H9 (cell line): ENCODE measurements around the gene SRRT. TPM values are rescaled to one million over a fixed set of nuclear protein-coding genes. Genes with fewer than 3 reads are reported as not detected.
"Not testable (repeated sequence)": the region's sequence is repeated elsewhere in the genome, so short reads cannot be mapped to it uniquely, and the experiment has no call there.

Experiments used
- DNase-seq: peaks from one replicate; pipeline ENCODE4 v3.0.0-alpha.2; 2017
- H2AFZ ChIP-seq: one replicate; pipeline ENCODE4 v1.6.1; 2013; ENCODE audit warnings: mild to moderate bottlenecking, low read length, control low read depth, moderate library complexity
- H2AK5ac ChIP-seq: 2 replicates; pipeline ENCODE4 v1.6.1; 2013; ENCODE audit warnings: low read length, control low read depth, mixed read lengths; ENCODE audit not compliant: insufficient read length
- H2BK120ac ChIP-seq: one replicate; pipeline ENCODE4 v1.6.1; 2013; ENCODE audit warnings: low read depth, mild to moderate bottlenecking, low read length, control low read depth, inconsistent platforms; ENCODE audit not compliant: poor library complexity, severe bottlenecking
- H2BK12ac ChIP-seq: 2 replicates; pipeline ENCODE4 v1.6.1; 2013; ENCODE audit warnings: low read length, control low read depth, mixed read lengths, low read depth; ENCODE audit not compliant: insufficient read length
- H2BK15ac ChIP-seq: 2 replicates; pipeline ENCODE4 v1.6.1; 2013; ENCODE audit warnings: low read depth, low read length, control low read depth
- H2BK20ac ChIP-seq: one replicate; pipeline ENCODE4 v1.6.1; 2013; ENCODE audit warnings: low read depth, mild to moderate bottlenecking, low read length, control low read depth, inconsistent platforms; ENCODE audit not compliant: poor library complexity, severe bottlenecking
- H2BK5ac ChIP-seq: 2 replicates; pipeline ENCODE4 v1.6.1; 2013; ENCODE audit warnings: low read length, control low read depth, mixed read lengths; ENCODE audit not compliant: insufficient read length
- H3K14ac ChIP-seq: 2 replicates; pipeline ENCODE4 v1.6.1; 2013; ENCODE audit warnings: low read length, control low read depth; ENCODE audit not compliant: insufficient read depth
- H3K18ac ChIP-seq: 2 replicates; pipeline ENCODE4 v1.6.1; 2013; ENCODE audit warnings: low read depth, mild to moderate bottlenecking, mixed read lengths, low read length, control low read depth; ENCODE audit not compliant: insufficient read length
- H3K23ac ChIP-seq: 2 replicates; pipeline ENCODE4 v1.6.1; 2013; ENCODE audit warnings: low read length, control low read depth, mixed read lengths, low read depth; ENCODE audit not compliant: insufficient read length
- H3K23me2 ChIP-seq: 2 replicates; pipeline ENCODE4 v1.6.1; 2013; ENCODE audit warnings: low read depth, mild to moderate bottlenecking, mixed read lengths, low read length, control low read depth; ENCODE audit not compliant: insufficient read length, poor library complexity, severe bottlenecking
- H3K27ac ChIP-seq: 2 replicates; pipeline ENCODE4 v1.5.1; 2013; ENCODE audit warnings: low read length, control low read depth, mixed read lengths, low read depth; ENCODE audit not compliant: insufficient read length
- H3K27me3 ChIP-seq: 2 replicates; pipeline ENCODE4 v1.6.1; 2013; ENCODE audit warnings: low read length, control low read depth, inconsistent platforms; ENCODE audit not compliant: insufficient read depth
- H3K4ac ChIP-seq: 2 replicates; pipeline ENCODE4 v1.6.1; 2013; ENCODE audit warnings: low read depth, mild to moderate bottlenecking, control low read depth, inconsistent platforms, low read length, moderate library complexity
- H3K4me1 ChIP-seq: 2 replicates; pipeline ENCODE4 v1.6.1; 2013; ENCODE audit warnings: low read length, control low read depth, inconsistent platforms; ENCODE audit not compliant: insufficient read depth
- H3K4me2 ChIP-seq: 2 replicates; pipeline ENCODE4 v1.6.1; 2013; ENCODE audit warnings: low read length, control low read depth, mixed read lengths; ENCODE audit not compliant: insufficient read length, insufficient read depth
- H3K56ac ChIP-seq: 2 replicates; pipeline ENCODE4 v1.6.1; 2013; ENCODE audit warnings: low read depth, mild to moderate bottlenecking, mixed read lengths, low read length, control low read depth; ENCODE audit not compliant: insufficient read length
- H3K79me1 ChIP-seq: 2 replicates; pipeline ENCODE4 v1.6.1; 2013; ENCODE audit warnings: low read depth, mild to moderate bottlenecking, moderate library complexity, low read length, control low read depth, inconsistent platforms; ENCODE audit not compliant: insufficient read depth, poor library complexity, severe bottlenecking
- H3K79me2 ChIP-seq: 2 replicates; pipeline ENCODE4 v1.6.1; 2013; ENCODE audit warnings: low read length, control low read depth, inconsistent platforms; ENCODE audit not compliant: insufficient read depth
- H3K9ac ChIP-seq: 2 replicates; pipeline ENCODE4 v1.6.1; 2013; ENCODE audit warnings: low read length, control low read depth, mixed read lengths; ENCODE audit not compliant: insufficient read length; ENCODE audit errors: extremely low read depth
- H3K9me3 ChIP-seq: one replicate; pipeline ENCODE4 v1.6.1; 2013; ENCODE audit warnings: low read depth, low read length, inconsistent platforms; ENCODE audit not compliant: control insufficient read depth
- H3T11ph ChIP-seq: one replicate; pipeline ENCODE4 v1.6.1; 2013; ENCODE audit warnings: mild to moderate bottlenecking, low read length, control low read depth, inconsistent platforms
- H4K20me1 ChIP-seq: one replicate; pipeline ENCODE4 v1.6.1; 2013; ENCODE audit not compliant: control insufficient read depth, insufficient read length, insufficient read depth
- H4K5ac ChIP-seq: 2 replicates; pipeline ENCODE4 v1.6.1; 2013; ENCODE audit warnings: low read depth, mild to moderate bottlenecking, mixed read lengths, low read length, control low read depth; ENCODE audit not compliant: insufficient read length
- H4K8ac ChIP-seq: replicated peaks from 2 replicates; pipeline ENCODE4 v1.6.1; 2013; ENCODE audit warnings: low read length, control low read depth, mixed read lengths, low read depth; ENCODE audit not compliant: insufficient read length
- H4K91ac ChIP-seq: 2 replicates; pipeline ENCODE4 v1.6.1; 2013; ENCODE audit warnings: low read depth, mild to moderate bottlenecking, moderate library complexity, mixed read lengths, low read length, control low read depth; ENCODE audit not compliant: insufficient read length
- H3K27ac Mint-ChIP-seq, 3 experiments: 2 replicates in 2 of 3; 3 replicates in 1 of 3; pipeline ENCODE4 v1.8.0; 2020 to 2021; ENCODE audit warnings: mixed read lengths in 3 of 3, mild to moderate bottlenecking in 1 of 3, moderate library complexity in 1 of 3
- H3K27me3 Mint-ChIP-seq: 2 replicates; pipeline ENCODE4 v1.8.0; 2021; ENCODE audit warnings: low read depth, mild to moderate bottlenecking, moderate library complexity, mixed read lengths
- H3K36me3 Mint-ChIP-seq, 3 experiments: 2 replicates in 2 of 3; 3 replicates in 1 of 3; pipeline ENCODE4 v1.8.0; 2020 to 2021; ENCODE audit warnings: low read depth in 3 of 3, mixed read lengths in 3 of 3; ENCODE audit not compliant: insufficient read depth in 1 of 3
- H3K4me1 Mint-ChIP-seq, 2 experiments: 2 replicates each; pipeline ENCODE4 v1.8.0; 2020; ENCODE audit warnings: mixed read lengths in 2 of 2
- H3K4me3 Mint-ChIP-seq, 2 experiments: 2 replicates in 1 of 2; 3 replicates in 1 of 2; pipeline ENCODE4 v1.8.0; 2020 to 2021; ENCODE audit warnings: mild to moderate bottlenecking in 2 of 2, mixed read lengths in 2 of 2, moderate library complexity in 1 of 2
- H3K9me3 Mint-ChIP-seq, 2 experiments: 2 replicates in 1 of 2; 3 replicates in 1 of 2; pipeline ENCODE4 v1.8.0; 2020; ENCODE audit warnings: mild to moderate bottlenecking in 2 of 2, mixed read lengths in 2 of 2, moderate library complexity in 1 of 2
- CTCF ChIP-seq: fragments of 200-600 bp; sonication (generic); conservative IDR thresholded peaks from 3 replicates; pipeline ENCODE4 v1.8.0; 2021; ENCODE audit warnings: antibody characterized with exemption, mild to moderate bottlenecking
- WGBS: extraction: QIAGEN DNeasy Blood & Tissue Kit; methylation state at CpG from one replicate; pipeline ENCODE4 v1.1.7; 2013; ENCODE audit warnings: missing lambda C conversion rate, low lambda C conversion rate, mixed read lengths; ENCODE audit not compliant: insufficient read length; ENCODE audit errors: extremely low coverage; 5-methylcytosine and 5-hydroxymethylcytosine counted together
- total RNA-seq: library from RNA; stranded (reverse); gene quantifications from 2 replicates; pipeline ENCODE4 v1.2.1, GENCODE V29; 2021

SRRT gene
- total RNA-seq, 1 experiment from 2014 or later = 373 TPM

- no peak overlapping the region for H4K91ac ChIP-seq
- H3K27ac ChIP-seq = no peak overlapping the region
- H3K56ac ChIP-seq = no peak overlapping the region
- H3K79me2 ChIP-seq = no peaks in the 10 kb centered on the region
- H2BK12ac ChIP-seq = no peak overlapping the region
- no peak overlapping the region for H2AFZ ChIP-seq
- no peak overlapping the region for H2BK20ac ChIP-seq
- H3K23me2 ChIP-seq = no peaks in the 10 kb centered on the region
- no peak overlapping the region for H4K5ac ChIP-seq
- Mint-ChIP-seq H3K4me3 (no peak overlapping the region), H3K9me3 (no peaks in the 10 kb centered on the region; a peak in 2 of 5 replicates), H3K4me1 (peaks cover 12 to 20% of the 10 kb centered on the region in 2 experiments), H3K27ac (no peak overlapping the region), H3K27me3 (no peaks in the 10 kb centered on the region; the same call in 1 of the 2 replicates), H3K36me3 (no peaks in the 10 kb centered on the region; a peak in 1 of 7 replicates)
- H3K23ac ChIP-seq = no peak overlapping the region
- no peak overlapping the region for H3K18ac ChIP-seq
- no peak overlapping the region for H2AK5ac ChIP-seq
- H3K79me1 ChIP-seq = no peaks in the 10 kb centered on the region
- no peaks in the 10 kb centered on the region for H3K9me3 ChIP-seq
- H3K27me3 ChIP-seq = no peaks in the 10 kb centered on the region
- no peak overlapping the region for H2BK120ac ChIP-seq
- no peak overlapping the region for H3T11ph ChIP-seq
- WGBS = no CpG with 5 or more reads among the region's 8 CpGs
- 0 out of 2 replicates have a peak, but pooled peaks cover 2% of the 10 kb centered on the region for H3K4me1 ChIP-seq
- H3K9ac ChIP-seq = no peak overlapping the region
- H3K4me2 ChIP-seq = no peak overlapping the region
- DNase-seq = no peak
- no peak overlapping the region for H3K4ac ChIP-seq
- H2BK5ac ChIP-seq = no peak overlapping the region
- no peak overlapping the region for H3K14ac ChIP-seq
- no peaks in the 10 kb centered on the region for H4K20me1 ChIP-seq
- H4K8ac ChIP-seq = no peak overlapping the region
- H2BK15ac ChIP-seq = no peak overlapping the region
- TF ChIP-seq CTCF = no peak
Observed at GRCh38 chr7:100914879-100915447, 40.1 kb downstream of the SRRT start.

- H3K27me3 Mint-ChIP-seq, H3K4me1 ChIP-seq, H3K4me3 Mint-ChIP-seq, H4K91ac ChIP-seq, H3K56ac ChIP-seq, H3K9ac ChIP-seq, H4K5ac ChIP-seq, H2AK5ac ChIP-seq, H3K23me2 ChIP-seq, H3K79me1 ChIP-seq, DNase-seq, H4K20me1 ChIP-seq, H3K36me3 Mint-ChIP-seq, H3K9me3 Mint-ChIP-seq, H2BK120ac ChIP-seq, H3T11ph ChIP-seq, H3K18ac ChIP-seq, H3K4me2 ChIP-seq, H2BK20ac ChIP-seq, H2BK5ac ChIP-seq, H3K27ac ChIP-seq, H2BK15ac ChIP-seq, H3K9me3 ChIP-seq, H4K8ac ChIP-seq, H3K27me3 ChIP-seq, H2BK12ac ChIP-seq, H2AFZ ChIP-seq, H3K79me2 ChIP-seq, H3K23ac ChIP-seq, H3K4ac ChIP-seq, H3K14ac ChIP-seq: not testable (repeated sequence)
- peak overlapping the region in 1 of 3 experiments; percentile 33; a peak in 1 of 7 replicates for H3K27ac Mint-ChIP-seq
- no CpG with 5 or more reads among the region's 5 CpGs for WGBS
- H3K4me1 Mint-ChIP-seq = peaks cover 38 to 45% of the 10 kb centered on the region in 2 experiments
Observed at GRCh38 chr7:100919335-100919734, 44.4 kb downstream of the SRRT start.
